Myocyte (in vitro differentiated cells): ENCODE data around the gene ABHD12B. TPM values are rescaled to one million over a fixed set of nuclear protein-coding genes. Genes with fewer than 3 reads are reported as not detected.

ENCODE experiments used
- total RNA-seq: library from RNA; depleted of rRNA; stranded (reverse); fragments of >200 nt; gene quantifications from 2 replicates; pipeline ENCODE4 v1.2.3, GENCODE V29; 2014

ABHD12B gene
- total RNA-seq, 1 donor from 2014 or later = not detected

Other genes starting within 250 kb of the ABHD12B start
- 30.5 and 39.9 TPM in 2 replicates for gene SAV1, start 203.7 kb upstream of the ABHD12B start, total RNA-seq
- gene NIN, start 40.9 kb upstream of the ABHD12B start, total RNA-seq = 24.1 and 43.3 TPM in 2 replicates
- gene PYGL, start 72.4 kb downstream of the ABHD12B start, total RNA-seq = 161 and 270 TPM in 2 replicates
- 8.6 and 18.2 TPM in 2 replicates for gene TRIM9, start 223.1 kb downstream of the ABHD12B start, total RNA-seq